ENCODE data around the gene CCDC116.

The CCDC116 gene

DNA sequence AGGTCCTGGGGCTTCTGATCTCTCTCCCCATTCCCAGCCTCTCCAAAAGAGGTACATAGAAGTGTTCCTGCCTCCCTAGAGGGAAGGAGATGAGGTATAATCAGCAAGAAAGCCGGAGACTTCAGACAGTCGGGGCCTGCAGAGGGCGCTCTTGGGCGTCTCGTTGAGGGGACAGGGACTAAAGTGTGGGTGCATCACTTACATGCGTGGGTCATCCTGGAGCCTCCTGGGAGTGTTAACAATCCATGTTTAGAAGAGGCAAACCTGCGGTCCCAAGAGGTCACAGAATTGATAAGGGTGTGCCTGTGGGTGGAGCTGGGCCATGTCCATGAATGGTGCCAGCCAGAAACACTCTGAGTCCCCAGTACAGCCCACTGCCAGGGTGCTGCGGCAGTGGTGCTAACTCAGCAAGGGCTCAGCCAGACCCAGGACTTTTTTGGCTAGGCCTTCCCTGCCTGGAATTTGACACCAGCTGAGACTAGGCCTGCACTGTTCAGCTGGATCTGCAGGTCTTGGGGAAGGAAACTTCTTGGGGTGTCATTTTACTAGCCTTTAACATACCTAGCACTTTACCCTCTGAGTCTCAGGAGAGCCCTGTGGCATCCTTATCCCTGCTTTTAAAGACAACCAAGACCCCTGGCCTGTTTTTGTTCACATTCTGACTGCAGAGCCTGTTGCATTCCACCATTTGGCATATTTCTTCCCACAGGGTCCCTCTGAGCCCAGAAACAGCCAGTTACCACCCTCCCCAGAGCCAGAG is 8.3 kb upstream of the CCDC116 start:
- DNase-seq (ENCODE audit: low spot score), result no peak
- TF ChIP-seq, protein P1, sequence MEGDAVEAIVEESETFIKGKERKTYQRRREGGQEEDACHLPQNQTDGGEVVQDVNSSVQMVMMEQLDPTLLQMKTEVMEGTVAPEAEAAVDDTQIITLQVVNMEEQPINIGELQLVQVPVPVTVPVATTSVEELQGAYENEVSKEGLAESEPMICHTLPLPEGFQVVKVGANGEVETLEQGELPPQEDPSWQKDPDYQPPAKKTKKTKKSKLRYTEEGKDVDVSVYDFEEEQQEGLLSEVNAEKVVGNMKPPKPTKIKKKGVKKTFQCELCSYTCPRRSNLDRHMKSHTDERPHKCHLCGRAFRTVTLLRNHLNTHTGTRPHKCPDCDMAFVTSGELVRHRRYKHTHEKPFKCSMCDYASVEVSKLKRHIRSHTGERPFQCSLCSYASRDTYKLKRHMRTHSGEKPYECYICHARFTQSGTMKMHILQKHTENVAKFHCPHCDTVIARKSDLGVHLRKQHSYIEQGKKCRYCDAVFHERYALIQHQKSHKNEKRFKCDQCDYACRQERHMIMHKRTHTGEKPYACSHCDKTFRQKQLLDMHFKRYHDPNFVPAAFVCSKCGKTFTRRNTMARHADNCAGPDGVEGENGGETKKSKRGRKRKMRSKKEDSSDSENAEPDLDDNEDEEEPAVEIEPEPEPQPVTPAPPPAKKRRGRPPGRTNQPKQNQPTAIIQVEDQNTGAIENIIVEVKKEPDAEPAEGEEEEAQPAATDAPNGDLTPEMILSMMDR (IDR thresholded peaks at IDR 0.05; ENCODE audit: extremely low read depth, missing control alignments), result peak; percentile 20

DNA sequence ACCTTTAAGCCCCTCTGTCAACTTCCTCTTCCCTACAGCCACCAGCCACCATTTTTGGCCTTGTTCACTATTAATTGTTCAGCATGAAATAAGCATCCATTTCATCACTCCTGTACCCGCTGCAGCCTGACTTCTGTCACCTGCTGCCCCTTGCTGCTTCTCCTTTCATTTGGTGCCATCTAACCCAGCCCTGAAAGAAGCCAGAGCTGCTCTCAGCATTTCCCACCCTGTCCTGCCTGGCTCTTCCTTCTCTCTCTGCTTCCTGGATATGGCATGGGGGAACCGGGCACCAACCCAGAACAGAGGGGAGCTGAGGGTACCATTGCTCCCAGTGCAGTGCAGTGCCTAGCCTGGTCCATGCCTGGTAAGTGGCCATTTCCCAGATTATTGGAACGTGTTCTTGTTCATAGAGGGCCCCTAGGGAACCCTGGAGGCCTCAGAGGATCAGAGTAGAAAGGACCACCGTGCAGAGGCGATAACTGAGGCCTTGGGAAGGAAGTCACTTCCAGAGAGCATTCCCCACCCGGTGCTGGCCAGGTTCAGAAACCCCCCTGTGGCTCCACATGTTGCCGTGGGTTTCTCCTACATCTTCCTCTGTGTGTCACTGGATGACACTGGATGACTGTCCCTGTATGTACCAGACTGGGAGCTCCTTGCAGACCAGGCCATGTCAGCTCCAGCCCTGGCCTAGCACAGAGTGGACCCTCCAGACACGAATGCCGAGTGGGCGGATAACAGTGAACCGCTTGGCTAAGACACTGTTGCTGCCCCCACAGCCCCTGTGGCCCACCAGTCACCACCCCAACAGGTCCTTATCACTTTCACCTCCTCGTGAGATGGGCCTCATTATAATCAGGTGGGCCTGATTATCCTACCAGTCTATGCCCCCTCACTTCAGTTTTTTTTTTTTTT is 7.4 kb upstream of the CCDC116 start:
- TF ChIP-seq, protein P1 (IDR thresholded peaks at IDR 0.05; ENCODE audit: extremely low read depth, missing control alignments), result no peak
- DNase-seq (ENCODE audit: low spot score), result no peak

- TF ChIP-seq, protein P1 (IDR thresholded peaks at IDR 0.05; ENCODE audit: extremely low read depth, missing control alignments), result no peak
- DNase-seq (ENCODE audit: low spot score), result no peak
These were observed 6.4 kb upstream of the CCDC116 start for GRCh38 chr22:21626073-21626734.

DNA sequence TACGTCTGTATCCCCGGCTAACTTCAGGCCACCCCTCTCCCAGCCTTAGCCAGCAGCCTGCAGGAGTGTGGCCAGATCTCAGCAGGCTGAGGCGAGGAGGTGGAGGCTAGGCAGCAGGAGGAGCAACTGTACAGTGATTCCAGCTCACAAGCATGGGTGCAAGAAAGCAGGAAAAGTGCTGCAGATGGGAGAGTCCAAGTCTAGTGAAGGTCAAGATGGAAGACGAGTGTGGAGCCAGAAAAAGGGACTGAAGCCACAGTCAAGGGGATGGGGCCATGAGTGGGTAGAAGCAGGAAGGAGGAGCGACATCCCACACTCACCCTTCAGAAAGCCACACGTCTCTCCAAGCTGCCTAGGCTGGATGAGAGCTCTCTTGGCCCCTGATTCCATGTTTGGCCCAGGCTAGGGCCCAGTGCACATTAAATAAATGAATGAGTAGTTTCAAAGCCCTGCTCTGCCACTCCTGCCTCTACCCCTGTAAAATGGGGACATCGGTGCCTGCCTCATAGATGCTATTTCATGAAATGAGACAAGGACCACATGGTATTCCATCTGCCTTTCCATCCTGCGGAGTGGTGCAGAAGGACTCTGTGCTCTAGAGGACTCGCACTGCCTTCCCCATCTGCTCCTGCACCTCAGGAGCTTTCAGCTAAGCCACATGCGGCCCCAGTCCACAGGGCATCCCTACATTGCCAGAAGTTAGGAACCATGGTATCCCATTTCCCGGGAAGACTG is 5.7 kb upstream of the CCDC116 start:
- TF ChIP-seq, protein P1 (IDR thresholded peaks at IDR 0.05; ENCODE audit: extremely low read depth, missing control alignments), result no peak

GRCh38 chr22:21628386-21629254 is 3.9 kb upstream of the CCDC116 start:
- TF ChIP-seq, protein P1 (IDR thresholded peaks at IDR 0.05; ENCODE audit: extremely low read depth, missing control alignments), result no peak
- no peak for DNase-seq (ENCODE audit: low spot score)

More for the DNA sequence above, 5.7 kb upstream of the CCDC116 start:
- DNase-seq (ENCODE audit: low spot score), result no peak

Measured in GM20000 (cell line).